ENCODE results near the gene GOLGA3.
"Not testable (repeated sequence)": the region's sequence is repeated elsewhere in the genome, so short reads cannot be mapped to it uniquely, and the experiment has no call there.

The GOLGA3 gene

DNA sequence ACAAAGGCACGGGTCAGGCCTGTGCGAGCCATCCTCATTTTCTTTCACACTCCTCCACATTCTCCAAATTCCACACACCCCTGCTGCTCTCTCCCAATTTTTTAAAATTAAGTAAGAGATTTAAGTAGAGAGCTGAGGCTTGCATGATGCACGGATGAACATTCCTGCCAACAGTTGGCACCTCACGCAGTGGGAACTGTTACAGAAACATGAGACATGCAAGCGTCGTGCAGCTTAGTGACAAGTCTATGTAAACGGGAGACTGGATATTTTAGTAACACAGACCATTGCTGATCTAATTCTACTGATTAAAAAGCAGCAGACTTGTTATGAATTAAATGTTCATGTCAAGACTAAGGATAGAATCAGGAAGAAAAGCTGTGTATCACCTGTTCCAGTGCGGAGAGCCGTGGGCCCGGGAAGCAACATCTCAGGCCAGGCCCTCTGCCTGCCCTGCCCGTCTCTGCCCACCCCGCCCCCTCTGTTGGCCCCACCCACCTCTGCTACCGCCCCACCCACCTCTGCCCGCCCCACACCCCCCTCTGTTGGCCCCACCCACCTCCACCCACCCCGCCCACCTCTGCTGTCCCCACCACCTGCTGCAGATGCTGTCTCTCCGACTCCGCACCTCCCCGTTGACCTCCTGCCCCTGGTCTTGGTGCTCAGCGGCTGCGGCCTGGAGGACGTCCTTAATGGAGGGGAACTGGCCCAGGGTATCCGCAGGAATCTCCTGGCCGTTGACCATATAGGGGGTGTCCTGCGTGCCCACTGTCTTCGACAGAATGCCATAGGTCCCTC is 21.2 kb downstream of the GOLGA3 start:
- DNase-seq: no peak

- no peak for DNase-seq
Observed at GRCh38 chr12:132806857-132807256, 21.8 kb downstream of the GOLGA3 start.

GRCh38 chr12:132804426-132804861 is 24.2 kb downstream of the GOLGA3 start:
- DNase-seq: peak; percentile 6

GRCh38 chr12:132803888-132804287 is 24.8 kb downstream of the GOLGA3 start:
- no peak for DNase-seq

DNA sequence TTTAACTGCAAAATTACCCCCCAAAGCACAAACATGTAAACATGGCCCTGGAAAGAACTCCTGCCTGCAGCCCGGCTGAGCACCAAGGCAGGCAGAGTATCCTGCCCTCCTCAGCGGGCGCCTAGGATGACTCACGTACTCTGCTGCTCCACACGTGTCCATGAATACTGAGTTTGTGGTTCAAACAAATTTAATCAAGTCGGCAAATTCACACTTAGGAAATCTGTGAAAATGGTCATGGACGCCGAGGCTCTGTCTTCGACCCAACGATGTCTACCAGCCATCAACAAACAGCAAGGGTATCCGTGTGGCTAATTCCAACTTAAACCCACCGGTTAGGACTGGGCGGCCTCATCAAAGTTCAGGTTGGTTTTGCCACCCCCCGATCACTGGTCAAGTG is 25.5 kb downstream of the GOLGA3 start:
- DNase-seq: no peak

- no peak for DNase-seq
Observed at GRCh38 chr12:132801741-132802140, 26.9 kb downstream of the GOLGA3 start.

- no peak for DNase-seq
Observed at GRCh38 chr12:132798836-132799235, 29.8 kb downstream of the GOLGA3 start.

- no peak for DNase-seq
Observed at GRCh38 chr12:132797820-132798570, 30.7 kb downstream of the GOLGA3 start.

DNA sequence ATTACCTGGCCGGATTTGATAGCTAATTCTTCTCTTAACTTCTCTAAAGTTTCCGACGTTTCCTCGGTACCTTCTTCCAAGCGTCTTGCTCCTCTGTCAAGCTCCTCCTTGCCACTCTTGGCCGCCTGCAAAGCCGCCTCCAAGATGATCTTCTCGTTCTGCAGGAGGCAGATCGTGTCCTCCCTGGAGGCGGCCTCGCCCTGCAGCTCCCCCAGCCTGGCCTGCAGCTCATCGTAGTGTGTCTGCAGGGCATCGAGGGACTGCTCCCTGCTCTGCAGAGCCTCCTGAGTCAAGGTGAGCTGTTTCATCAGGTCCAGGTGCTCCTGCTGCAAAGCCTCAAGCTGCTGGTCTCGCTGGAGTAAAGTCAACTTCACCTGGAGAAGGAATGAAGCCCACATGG is 32.8 kb downstream of the GOLGA3 start:
- no peak for DNase-seq

DNA sequence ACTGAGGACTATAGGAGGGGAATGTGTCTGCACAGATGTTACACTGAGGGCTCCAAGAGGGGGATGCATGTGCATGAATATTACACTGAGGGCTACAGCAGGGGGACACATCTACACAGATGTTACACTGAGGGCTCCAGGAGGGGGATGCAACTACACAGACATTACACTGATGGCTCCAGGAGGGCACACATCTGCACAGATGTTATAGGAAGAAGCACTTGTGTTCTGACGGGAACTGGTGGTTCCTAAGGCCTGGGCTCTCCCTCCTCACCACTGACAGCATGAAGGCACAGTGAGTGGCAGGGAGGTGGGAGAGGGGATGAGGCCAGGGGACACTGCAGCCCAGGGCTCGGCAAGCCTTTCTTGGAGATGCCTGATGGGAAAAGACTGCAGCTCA is 36.7 kb downstream of the GOLGA3 start:
- not testable (repeated sequence) for DNase-seq

GRCh38 chr12:132789099-132789471 is 39.6 kb downstream of the GOLGA3 start:
- DNase-seq: no peak

GRCh38 chr12:132788375-132789098 is 40.1 kb downstream of the GOLGA3 start:
- no peak for DNase-seq

DNA sequence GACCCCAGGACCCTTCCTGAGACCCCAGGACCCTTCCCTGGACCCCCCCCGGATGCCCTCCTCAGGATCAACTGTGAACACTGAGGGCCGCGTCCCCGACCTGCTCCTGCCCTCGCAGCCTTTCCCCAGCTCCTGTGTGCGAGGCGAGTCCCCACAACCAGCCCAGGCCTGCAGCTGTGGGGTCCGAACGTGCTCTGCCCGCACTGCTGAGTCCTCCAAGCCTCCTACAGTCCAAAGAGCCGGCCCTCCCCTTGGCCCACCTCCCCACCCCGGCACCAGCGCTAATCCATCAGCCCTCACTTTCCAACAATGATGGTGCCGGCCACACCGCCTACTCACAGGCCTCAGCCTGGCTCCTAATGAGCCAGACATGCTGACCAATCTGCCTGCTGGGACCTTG is 40.8 kb downstream of the GOLGA3 start:
- no peak for DNase-seq

DNA sequence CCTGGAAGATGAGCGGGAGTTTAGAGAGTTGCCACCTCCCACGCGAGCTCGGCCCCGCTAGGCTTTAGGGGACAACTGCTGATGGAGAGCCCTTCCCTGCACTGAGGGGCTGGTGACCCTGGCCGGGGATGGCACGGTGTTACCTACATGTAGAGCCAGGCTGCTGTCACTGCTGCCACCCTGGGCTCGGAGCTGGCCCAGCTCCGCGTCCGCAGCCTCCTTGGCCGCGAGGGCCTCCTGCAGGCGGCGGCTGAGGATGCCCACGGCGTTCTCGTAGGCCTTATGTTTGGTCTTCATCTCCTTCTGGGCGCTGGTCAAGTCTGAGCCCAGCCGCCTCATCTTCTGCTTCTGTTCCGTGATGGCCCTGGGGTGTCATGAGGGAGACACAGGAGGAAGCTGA is 42.5 kb downstream of the GOLGA3 start:
- no peak for DNase-seq

GRCh38 chr12:132784580-132784979 is 44.1 kb downstream of the GOLGA3 start:
- no peak for DNase-seq

DNA sequence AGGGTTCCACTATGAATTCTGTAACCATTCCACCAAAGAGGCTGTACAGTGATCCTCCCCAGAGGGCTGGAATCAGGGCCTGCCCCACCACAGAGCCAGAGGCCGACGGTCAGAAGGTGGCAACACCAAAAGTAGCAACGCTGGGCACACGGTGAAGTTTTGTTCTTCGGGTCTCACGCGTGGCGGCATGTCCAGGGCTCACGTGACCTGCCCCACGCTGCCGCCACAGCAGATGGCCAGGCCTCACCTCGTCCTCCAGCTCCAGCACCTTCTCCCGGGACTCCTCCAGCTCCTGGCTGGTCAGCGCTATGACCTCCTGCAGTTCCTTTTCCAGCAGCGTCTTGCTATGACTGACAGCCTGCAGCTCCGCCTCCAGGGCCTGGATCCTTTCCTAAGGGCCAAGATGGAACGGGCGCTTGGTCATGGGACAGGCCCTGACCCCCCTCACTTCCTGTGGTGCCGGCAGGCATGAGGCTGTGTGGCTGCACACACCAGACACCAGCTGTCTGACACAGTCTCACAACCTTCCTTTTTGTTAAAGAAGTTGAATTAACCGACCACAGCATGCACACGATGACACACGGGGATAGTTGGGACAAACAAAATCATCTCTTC is 44.6 kb downstream of the GOLGA3 start:
- DNase-seq: no peak

DNA sequence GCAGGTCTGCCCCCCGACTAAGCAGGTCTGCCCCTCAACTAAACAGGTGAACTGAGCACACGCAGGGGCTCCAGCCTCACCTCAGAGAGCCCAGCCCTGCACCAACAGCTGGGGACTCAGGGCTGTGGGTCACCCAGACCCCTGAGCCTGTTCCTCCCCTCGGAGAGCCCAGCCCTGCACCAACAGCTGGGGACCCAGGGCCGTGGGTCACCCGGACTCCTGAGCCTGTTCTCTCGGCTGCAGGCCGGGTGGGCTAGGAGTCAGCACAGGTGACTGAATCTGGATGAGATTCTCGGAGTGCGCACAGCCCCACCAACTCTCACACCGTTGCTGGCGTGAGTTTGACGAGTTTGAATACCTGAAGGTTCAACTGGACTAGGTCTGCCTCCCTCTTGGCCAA is 46.7 kb downstream of the GOLGA3 start:
- DNase-seq: no peak

GRCh38 chr12:132779781-132780353 is 48.8 kb downstream of the GOLGA3 start:
- no peak for DNase-seq

DNA sequence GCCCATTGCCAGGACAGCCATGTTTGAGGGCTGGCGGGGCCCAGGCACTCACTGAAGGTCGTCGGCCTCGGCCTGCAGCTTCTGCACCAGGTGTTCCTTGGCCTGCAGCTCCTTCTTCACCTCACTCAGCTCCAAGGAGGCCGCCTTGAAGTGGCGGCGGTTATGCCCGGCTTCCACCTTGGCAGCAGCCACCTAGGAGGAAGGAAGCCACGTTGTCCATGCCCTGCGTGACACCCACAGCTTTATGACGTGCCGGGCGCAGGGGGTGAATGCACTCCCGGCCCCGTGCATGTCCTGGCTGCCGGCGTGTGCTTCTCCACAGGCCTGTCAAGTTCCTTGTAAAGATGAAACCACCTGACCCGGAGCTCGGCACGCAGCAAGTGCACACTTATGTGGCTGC is 51.1 kb downstream of the GOLGA3 start:
- no peak for DNase-seq

DNA sequence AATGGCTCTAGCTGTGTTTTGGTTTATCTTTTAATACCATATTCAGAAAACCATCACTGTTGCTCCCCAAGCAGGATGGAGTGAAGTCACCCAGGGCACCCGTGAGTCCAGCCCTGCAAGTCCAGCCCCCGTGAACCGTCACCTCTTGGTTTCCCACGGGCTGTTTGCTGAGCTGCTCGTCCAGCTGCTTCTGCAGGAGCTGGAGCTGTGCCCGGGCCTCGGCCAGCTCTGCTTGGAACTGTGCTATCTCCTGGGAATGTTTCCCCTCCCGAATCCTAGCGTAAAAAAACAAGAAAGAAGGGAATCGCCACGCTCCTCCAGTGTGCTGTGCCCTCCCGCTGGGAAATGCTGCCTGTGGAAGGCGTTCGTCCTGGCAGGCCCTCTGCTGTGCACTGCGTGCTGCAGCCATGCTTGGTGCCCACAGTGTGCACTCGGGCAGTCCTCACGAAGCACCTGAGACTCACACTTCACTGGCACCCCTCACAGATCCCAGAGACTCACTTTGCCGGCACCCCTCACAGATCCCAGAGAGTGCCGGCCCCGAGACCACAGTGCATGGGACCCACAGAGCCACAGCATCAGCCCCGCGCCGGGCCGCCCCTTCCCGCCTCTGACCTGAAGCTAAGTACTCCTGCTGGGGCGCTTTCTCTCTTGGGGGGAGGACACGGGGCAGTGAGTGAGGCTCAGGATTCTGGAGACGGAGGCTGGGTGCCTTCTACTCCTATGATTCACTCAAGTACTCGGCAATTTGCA is 51.7 kb downstream of the GOLGA3 start:
- no peak for DNase-seq

- DNase-seq: not testable (repeated sequence)
Observed at GRCh38 chr12:132776230-132776625, 52.4 kb downstream of the GOLGA3 start.

Data from NCI-H69 (cell line).